ENCODE results near the gene MRPS14. TPM values are rescaled to one million over a fixed set of nuclear protein-coding genes. Genes with fewer than 3 reads are reported as not detected.
"Not testable (repeated sequence)": the region's sequence is repeated elsewhere in the genome, so short reads cannot be mapped to it uniquely, and the experiment has no call there.

Gene MRPS14
- 20.4 TPM for total RNA-seq

DNA sequence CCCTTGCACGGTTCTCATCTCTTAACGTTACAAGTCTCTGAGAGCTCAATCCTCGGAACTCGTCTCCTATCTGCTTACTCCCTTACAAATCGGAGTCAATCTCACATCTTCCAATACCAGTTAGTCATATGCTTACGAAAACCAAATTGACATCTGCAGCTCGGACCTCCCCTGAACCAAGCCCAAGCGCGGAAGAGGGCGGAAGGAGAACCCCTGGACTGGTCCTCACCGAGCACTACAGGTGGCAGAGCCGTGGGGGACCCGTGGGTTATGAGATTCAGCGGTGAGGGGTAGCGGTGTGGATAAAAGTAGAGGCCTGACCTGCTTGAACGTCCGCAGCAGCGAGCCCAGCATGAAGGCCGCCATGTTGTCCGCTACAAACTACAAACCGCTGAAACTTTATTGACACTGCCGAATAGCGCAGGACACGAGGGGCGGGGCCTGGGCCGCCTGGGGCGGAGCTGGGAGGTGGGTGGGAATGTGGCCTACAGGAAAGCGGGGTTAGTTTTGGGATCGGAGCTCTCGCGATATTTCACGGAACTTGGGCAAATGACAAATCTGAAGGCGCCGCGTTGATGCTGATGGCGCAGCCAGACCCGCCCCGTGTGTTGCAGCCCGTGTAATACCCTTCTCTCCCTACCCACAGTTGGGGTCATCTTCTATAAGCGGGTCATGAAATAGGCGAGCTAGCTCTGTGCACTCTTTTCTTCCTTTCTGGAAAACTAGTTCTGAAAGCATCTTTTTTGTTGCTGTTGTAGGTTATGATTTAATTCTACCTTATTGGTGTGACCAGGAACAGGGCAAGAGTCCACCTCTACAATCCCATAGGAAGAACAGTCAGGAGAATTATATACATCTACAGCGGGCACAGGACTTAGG is at the start of gene MRPS14:
Gene MRPS14 (minus strand): TSS at position 383 of the 879 bp plus-strand sequence. CDS start 17 bp downstream, at position 366.
- ATAC-seq, result peak; percentile 99

DNA sequence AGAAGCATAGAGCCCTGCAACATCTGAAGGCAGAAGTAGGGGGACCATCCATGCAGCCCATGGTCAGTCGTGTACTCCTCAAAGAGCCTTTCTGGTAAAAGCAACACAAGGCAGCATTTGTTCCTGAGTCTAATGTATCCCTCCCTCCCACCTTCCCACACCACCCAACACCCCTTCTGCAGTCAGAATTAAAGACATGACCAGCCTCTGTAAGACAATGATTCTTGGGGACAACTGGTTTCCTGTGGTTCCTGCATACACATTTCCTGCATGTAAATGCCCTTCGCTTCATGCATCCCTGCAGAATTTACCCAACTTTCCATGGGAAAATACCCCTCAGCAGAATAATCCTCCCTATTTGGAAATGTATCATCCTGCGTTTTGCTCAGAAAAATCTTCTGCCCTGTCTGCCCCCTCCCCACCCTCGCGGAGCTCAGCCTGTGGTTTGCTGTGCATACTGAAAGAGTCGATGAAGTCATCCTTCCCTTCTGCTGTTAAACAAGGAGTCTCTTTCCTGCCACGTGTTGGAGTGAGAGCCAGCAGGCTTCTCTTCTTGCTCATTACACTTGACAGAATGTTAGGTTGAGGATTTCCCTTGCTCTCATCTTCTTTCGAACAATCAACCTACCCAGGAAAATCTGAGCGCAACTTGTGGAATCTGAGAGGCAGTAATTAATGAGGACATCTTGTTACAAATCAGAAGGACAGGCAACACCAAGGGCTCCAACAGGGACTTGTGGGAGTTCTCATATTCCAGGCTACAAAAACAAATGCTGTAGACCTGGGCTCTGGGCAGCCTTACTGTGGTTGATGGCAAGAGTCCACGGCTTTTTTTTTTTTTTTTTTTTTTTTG is 49.1 kb upstream of the MRPS14 start:
- ATAC-seq (no peak), DNase-seq (ENCODE audit: low spot score) (no peak)

More for the DNA sequence above, at the start of gene MRPS14:
- peak; percentile 98 for DNase-seq (ENCODE audit: low spot score)

DNA sequence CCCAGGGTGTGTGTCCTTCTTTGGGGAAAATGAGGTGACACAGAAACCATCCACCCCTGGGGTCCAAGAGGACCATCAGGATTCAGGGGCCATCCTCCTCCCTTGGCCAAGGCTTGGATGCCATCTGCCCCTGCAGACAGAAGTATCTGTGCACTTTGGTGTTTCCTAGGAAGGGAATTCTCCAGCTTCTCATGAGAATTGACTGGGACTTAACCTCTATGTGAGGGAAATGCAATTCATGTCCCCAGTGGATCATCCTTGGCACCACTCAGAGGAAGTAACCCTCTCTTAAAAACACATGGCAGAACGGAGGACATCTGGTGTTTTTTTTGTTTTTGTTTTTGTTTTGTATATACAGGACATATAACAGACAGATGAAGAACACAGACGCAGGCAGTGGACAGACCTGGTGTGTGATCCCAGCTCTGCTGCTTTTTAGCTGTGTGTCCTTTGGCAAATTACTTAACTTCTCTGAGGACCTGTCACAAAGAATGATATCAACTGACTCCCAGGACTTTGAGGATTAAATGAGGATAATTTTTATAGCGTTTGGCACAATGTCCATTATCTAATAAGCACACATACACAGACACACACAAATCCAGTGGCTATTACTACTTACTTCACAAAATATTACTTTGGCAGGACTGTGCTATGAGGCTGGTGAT is 48.2 kb upstream of the MRPS14 start:
- no peak for DNase-seq (ENCODE audit: low spot score)

DNA sequence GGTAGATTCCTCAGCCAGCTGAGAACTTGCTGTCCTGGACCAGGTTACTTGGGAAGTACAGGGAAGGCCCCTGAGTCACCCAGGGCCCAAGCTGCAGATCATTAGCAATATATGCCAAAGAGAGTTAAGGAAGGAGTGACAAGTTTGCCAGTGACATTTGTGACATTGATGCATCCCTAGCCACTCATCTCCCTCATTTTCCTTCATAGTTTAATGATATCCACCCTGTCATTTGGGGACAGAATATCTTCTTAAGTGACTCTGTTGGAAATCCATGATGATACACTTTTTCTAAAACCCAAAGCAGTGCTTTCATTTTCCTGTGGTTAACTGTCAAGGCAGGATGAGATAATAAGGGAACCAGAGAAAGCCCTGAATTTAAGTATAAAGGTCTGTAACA is 47.6 kb upstream of the MRPS14 start:
- no peak for DNase-seq (ENCODE audit: low spot score)
- ATAC-seq, result no peak

More for the DNA sequence above, 48.2 kb upstream of the MRPS14 start:
- ATAC-seq, result no peak

DNA sequence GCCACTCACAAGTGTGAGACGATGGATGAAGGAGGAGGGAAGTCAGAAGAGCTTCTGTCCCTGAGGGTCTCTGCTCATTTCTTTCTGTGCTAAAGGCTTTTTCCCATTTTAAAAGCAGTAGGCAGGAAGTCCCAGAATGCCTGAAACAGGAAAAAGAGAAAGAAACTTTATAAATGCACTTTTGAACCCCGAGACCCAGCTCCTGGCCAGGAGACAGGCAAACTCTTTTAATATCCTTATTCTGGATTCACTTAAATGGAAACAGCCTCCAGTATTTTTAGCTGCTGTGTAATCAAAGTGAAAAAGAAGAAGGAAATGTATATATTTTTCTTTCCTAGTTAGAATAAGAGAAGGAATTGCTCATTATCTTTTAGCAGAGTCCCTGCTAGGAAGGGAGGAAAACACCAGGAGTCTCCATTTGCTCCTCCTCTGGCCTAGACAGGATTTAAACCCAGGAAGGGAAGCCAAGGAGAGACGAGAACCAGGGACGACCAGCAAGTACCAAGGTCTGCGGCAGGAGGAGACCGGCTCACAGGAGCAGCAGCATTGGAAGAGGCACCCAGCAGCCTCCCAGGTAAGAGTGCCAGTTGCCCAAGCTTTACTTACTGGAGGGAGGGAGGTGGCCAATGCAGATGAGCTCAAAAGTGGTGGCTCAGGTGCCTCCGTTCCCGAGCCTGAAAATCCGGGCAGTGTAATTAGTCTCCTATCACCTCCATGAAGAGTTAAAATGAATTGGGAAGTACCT is 44.3 kb upstream of the MRPS14 start, which contains the start of gene TNN:
Gene TNN (plus strand): TSS at position 472 of the 745 bp plus-strand sequence. CDS start 9,586 bp downstream, outside the sequence.
- DNase-seq (ENCODE audit: low spot score), result no peak
- no peak for ATAC-seq

DNA sequence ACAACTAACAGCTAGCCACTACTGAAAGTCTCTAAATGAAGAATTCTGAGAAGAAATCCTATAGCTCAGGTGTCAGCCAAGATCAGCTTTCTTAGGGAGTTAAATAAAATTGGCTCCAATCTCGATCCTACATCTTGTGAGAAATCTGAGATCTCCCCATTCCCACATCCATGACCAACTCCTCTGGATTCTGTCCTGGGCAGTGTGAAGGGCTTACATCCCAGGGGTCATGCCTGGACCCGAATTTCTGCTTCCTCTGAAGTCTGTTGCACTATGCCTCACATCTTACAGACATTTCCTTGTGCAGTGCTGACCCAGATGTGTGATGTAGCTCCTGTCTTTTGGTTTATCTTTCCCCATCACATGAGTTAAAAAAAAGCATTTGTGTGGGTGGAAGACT is 39.6 kb upstream of the MRPS14 start:
- no peak for ATAC-seq
- DNase-seq (ENCODE audit: low spot score), result no peak

DNA sequence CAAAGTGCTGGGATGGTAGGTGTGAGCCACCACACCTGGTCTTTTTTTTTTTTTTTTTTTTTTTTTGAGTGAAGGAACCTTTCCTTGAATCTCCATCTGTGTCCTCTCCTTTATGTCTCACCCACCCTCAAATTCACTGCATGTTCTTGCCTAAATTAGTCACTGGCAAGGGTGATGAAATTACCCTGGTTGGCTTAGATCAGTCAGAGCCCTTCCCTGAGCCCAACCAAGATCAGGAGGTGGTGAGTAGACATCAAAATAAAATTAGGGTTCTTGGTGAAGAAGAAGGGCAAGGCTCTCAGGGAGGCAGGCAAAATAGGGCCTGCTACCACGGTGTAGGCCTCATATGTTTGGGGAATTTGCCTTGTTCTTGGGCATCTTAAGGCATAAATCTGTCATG is 39.1 kb upstream of the MRPS14 start:
- no peak for ATAC-seq
- DNase-seq (ENCODE audit: low spot score), result no peak

DNA sequence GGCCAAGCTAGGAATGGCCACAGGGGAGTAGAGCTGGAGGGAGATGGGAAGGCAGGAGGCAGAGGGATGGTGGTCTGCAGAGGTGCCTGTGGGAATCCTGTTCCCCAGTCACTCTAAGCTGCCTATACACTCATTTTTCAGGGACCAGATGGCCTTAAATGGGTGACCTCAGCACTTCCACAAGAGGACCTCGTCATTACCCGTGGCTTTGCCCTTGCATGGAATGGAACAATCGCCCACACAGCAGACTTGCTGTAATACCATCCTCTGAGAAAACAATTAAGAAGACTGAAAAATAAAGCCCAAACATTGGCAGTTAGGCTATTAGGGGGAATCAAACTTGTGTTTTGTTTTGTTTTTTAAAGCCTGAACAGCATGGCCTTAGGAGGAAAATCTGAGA is 31.5 kb upstream of the MRPS14 start:
- DNase-seq (ENCODE audit: low spot score) (no peak), ATAC-seq (no peak)

DNA sequence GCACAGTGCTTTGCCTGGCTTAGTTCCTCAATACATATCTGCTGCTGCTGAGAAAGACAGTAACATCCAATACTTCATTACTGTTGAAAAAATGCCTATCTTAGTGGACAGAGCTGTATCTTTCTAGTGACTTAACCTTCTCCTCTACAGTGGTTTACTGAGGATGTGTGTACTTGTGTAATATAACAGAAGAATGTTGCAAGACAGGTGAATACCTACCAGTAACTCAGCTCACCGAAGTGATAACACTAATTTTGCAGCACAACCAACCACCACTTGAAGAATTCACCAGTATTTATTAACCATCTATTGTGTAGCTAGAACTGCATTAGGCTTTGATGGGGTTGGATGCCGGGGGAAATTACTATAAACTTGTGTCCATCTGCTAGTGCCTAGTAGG is 27.8 kb upstream of the MRPS14 start:
- no peak for DNase-seq (ENCODE audit: low spot score)
- no peak for ATAC-seq

DNA sequence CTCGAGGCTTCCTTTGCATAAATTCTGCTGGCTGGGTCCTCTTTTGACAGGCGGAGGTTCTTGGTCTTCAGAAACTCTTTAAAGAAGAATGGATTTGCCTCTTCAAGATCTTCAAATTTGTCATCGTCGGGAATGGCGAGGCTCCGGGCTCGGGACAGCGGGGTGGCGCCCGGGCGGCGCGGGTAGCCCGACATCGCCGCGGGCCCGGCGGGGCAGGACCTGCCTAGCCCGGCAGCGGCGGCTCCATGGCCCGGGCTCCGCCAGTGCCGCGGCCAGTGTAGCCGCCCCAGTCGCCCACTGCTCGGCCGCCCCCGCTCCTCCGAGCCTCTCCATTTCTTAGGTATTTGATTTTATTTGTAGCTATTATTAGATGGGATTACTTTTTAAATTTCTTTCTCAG is 22.3 kb upstream of the MRPS14 start:
- no peak for ATAC-seq
- DNase-seq (ENCODE audit: low spot score), result no peak

DNA sequence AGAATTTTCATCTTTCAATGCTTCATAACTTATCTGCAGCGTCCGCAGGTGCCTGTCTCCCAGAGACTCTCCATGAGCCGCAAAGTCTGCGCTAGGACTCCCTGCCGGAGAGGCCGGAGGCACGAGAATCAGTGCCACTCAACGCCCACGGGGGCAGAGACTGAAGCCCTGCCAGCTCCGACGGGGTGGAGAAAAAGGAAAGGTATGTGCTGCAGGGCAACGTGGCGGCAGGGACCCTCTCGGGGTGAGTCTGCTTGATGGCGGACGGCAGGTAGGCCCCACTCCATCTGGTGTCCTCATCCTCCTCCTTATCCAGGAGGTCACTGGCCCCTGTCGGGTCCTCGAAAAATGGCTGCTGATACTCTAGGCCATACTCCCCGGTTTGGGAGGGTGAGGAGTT is 21.9 kb upstream of the MRPS14 start:
- DNase-seq (ENCODE audit: low spot score) (no peak), ATAC-seq (no peak)

DNA sequence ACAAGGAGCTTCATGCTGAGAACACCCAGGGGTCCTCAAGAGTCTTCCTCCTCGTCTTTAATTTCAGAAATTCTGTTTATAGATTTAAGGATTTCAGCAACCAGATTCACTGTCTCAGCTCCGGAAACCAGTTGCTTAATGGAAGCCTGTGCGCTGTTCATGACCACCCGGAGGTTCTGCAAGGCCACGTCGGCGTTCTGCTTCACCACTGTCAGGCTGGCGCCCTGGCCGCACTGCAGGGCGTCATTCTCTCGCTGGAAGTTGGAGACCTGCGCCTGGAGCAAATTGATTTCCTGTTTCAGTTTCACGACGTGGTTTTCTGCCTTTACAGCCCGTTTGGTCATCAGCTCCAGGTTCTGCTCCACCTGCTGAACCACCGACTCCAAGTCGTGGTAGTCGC is 21.4 kb upstream of the MRPS14 start:
- ATAC-seq; DNase-seq (ENCODE audit: low spot score): not testable (repeated sequence)

DNA sequence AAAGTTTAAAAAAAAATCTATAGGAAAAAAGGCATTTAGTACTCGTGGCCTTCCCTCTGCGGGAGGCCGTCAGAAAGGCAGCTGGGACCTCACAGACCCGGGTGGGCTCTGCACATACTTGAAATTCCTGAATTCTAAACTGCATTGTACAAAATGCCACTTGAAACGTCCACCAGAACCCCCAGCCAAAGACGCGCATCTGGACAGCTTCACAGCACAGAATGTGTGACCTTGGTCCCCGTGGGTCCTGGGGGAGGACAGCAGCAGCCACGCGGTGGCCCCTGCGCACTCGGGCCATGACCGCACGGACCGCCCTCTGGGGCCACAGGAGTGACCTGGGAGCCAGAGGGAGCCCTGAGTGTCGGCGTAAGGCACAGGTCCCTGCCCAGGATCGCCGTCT is 20.6 kb upstream of the MRPS14 start:
- ATAC-seq, result peak; percentile 37
- DNase-seq (ENCODE audit: low spot score), result no peak

DNA sequence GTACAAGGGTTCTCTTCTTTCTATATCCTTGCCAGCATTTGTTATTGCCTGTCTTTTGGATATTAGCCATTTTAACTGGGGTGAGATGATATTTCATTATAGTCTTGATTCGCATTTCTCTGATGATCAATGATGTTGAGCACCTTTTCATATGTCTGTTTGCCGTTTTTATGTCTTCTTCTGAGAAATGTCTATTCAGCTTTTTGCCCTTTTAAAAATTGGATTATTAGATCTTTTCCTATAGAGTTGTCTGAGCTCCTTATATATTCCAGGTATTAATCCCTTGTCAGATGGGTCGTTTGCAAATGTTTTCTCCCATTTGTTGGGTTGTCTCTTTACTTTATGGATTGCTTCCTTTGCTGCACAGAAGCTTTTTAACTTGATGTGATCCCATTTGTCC is 19.4 kb upstream of the MRPS14 start:
- ATAC-seq, result no peak
- no peak for DNase-seq (ENCODE audit: low spot score)

DNA sequence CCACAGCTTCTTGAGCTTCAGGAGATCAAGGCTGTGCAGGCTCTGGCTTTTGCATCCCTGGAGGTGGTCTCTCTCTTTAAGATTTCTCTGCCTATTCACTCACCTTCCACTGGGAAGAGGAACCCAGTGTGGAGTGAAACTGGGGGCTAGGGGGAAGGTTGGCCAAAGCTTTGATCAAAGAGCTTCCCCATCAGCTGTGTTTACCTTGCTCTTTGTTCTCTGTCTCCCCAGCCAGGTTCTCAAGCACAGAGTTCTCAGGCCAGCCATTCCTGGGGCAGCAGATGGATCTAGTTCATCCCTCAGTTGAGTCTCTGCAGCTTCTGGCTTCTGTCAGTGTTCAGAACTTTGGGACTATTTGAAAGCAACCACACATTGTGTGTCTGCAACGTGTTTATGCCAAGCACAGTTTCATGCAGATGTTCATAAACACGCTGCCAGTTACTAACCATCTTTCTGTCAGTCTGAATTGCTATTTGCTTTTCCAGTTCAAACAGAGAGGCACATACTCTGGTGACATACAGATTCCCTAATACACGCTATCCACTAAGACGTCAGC is 17.2 kb upstream of the MRPS14 start:
- no peak for DNase-seq (ENCODE audit: low spot score)
- no peak for ATAC-seq

DNA sequence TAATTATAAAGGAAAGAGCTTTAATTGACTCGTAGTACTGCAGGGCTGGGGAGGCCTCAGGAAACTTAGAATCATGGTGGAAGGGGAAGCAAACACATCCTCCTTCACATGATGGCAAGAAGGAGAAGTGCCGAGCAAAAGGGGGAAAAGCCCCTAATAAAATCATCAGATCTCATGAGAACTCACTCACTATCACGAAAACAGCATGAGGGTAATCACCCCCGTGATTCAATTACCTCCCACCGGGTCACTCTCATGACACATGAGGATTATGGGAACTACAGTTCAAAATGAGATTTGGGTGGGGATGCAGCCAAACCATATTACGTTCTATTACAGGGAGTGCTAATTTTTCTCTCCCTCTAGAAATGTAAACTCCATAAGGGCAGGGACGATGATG is 14.2 kb upstream of the MRPS14 start:
- ATAC-seq, result no peak
- no peak for DNase-seq (ENCODE audit: low spot score)

DNA sequence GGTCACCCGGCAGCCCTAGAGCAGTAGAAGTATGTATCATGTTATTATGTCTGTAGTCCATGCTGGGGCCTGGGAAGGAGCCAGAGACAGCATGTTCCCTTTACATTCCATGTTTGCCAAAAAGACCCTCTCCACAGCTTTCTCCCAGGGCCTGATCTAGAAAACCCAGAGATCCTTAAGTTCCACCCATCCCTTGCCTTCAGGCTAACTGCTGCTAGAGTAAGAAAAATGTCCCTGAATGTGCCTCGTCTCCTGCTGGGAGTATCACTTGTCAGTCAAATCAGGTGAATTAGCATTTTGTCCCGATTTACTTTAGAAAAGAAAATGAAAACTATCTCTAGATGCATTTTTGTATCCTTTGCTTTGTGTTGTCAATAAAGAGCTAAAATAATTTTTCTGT is 13.3 kb upstream of the MRPS14 start:
- DNase-seq (ENCODE audit: low spot score) (no peak), ATAC-seq (no peak)

DNA sequence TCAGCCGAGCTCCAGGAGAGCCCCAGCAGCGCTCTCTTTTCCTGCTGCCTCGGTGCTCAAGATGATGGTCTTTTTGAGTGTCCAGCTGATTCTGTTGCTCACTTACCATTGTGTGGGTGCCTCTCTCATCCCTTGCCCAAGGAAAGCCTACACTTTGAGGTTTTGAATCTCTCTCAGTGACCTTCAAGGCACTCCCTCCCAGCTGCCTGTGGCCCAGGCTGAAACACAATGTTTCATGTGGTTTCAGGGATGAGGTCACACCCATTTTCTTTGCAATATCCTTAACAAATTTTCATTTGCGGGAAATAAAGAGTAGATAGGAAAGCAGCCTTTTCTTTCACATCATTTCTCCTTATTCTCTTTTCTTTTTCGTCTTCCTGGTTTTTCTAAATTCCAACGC is 12.6 kb upstream of the MRPS14 start:
- ATAC-seq (no peak), DNase-seq (ENCODE audit: low spot score) (no peak)

DNA sequence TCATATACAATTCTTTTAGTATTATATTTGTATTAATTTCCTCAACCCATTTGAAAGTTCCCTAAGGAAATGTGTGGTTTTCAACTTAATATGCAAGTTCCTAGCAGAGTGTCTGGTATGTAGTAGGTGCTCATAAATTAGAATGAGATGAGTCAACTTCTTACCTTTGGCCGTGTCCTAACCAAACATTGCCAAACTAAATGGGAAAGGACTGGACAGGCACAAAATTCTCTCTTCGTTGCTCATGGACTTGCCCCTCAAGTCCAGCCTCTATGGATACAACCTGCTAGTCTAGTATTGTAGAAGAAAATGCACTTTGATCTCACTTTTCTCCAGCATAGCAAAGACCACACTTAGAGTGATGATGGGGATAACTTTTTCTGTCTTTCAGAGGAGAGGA is 11.6 kb upstream of the MRPS14 start:
- no peak for ATAC-seq

DNA sequence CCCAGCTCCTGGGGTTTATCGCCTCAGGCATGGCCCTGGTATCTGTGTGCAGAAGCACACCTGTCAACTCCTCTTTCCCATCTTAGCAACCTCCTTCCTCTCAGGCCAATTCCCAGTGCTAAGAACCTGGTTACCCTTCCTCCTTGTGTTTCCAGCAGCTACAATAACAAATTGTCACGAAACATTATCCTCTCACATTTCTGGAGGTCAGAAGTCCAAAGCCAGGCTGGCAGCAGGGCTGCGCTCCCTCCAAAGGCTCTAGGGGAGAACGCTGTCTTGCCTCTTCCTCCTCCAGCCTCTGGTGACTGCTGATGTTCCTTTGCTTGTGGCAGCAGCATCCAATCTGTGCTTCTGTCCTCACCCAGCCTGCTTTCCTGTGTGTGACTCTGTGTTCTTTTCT is 10.7 kb upstream of the MRPS14 start:
- ATAC-seq (no peak), DNase-seq (ENCODE audit: low spot score) (no peak)

More for the DNA sequence above, 11.6 kb upstream of the MRPS14 start:
- DNase-seq (ENCODE audit: low spot score), result no peak
